ENCODE measurements around the gene OBI1.

The OBI1 gene

DNA sequence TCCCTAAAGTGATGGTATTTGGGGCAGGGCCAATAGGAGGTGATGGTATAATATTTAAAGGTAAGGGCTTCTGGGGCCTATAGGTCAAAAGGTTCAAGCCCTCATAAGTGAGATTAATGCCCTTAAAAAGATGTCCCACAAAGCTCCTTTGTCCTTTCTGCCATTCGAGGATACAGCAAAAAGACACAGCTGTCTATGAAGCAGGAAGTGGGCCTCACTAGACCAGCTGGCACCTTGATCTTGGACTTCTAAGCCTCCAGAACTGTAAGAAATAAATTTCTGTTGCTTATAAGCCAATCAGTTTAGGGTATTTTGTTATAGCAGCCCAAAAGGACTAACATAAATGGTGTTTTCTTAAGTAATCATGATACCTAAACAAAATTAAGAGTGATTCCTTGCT lies 28.4 kb downstream of the OBI1 start:
- Histone ChIP-seq H3K4me3 (ENCODE audit: low read depth, low read length, poor library complexity, severe bottlenecking) (no peak overlapping the region), H3K9ac (ENCODE audit: low read length) (no peak overlapping the region), H2AFZ (ENCODE audit: low read length) (no peak overlapping the region), H3F3A (ENCODE audit: insufficient read depth, low read length) (no peaks in the 10 kb centered on the region), H3K27ac (ENCODE audit: low read depth, low read length, poor library complexity, severe bottlenecking) (no peak overlapping the region), H3K79me2 (ENCODE audit: insufficient read depth, low read length) (no peaks in the 10 kb centered on the region), H3K4me1 (ENCODE audit: insufficient read depth, low read length, severe bottlenecking) (no peaks in the 10 kb centered on the region), H3K9me2 (ENCODE audit: low read depth, low read length) (no peaks in the 10 kb centered on the region), H3K27me3 (ENCODE audit: insufficient read depth, low read length) (no peaks in the 10 kb centered on the region), H3K36me3 (ENCODE audit: insufficient read depth, low read length) (peaks cover 92% of the 10 kb centered on the region), H3K4me2 (ENCODE audit: low read length) (no peak overlapping the region), H4K20me1 (ENCODE audit: insufficient read depth, low read length) (no peaks in the 10 kb centered on the region), H3K9me3 (ENCODE audit: low read length) (no peaks in the 10 kb centered on the region)
- TF ChIP-seq EZH2 (IDR thresholded peaks at IDR 0.05; ENCODE audit: borderline replicate concordance, low read length) = no peak
- TF ChIP-seq, protein P1, sequence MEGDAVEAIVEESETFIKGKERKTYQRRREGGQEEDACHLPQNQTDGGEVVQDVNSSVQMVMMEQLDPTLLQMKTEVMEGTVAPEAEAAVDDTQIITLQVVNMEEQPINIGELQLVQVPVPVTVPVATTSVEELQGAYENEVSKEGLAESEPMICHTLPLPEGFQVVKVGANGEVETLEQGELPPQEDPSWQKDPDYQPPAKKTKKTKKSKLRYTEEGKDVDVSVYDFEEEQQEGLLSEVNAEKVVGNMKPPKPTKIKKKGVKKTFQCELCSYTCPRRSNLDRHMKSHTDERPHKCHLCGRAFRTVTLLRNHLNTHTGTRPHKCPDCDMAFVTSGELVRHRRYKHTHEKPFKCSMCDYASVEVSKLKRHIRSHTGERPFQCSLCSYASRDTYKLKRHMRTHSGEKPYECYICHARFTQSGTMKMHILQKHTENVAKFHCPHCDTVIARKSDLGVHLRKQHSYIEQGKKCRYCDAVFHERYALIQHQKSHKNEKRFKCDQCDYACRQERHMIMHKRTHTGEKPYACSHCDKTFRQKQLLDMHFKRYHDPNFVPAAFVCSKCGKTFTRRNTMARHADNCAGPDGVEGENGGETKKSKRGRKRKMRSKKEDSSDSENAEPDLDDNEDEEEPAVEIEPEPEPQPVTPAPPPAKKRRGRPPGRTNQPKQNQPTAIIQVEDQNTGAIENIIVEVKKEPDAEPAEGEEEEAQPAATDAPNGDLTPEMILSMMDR (IDR thresholded peaks at IDR 0.05; ENCODE audit: low read length) = no peak

DNA sequence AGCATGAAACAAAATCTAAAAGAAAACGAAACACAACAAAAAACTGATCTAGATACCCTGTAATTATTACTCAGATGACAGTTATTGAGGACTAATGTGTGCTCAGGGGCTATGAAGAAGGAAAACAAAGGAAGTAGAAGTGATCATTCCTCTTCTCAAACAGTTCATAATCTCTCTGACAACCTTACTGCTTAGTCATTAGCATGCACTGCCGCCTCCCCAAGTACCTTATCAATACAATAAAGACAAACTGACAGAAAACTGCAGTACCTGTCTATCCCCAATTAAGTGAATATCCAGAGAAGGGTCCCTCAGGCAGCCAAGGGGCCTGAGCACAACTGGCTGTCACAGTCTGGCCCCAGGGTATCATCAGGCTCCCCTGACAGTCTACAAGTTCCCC lies 33.6 kb downstream of the OBI1 start:
- no peak overlapping the region for H2AFZ ChIP-seq (ENCODE audit: low read length)
- H3K79me2 ChIP-seq (ENCODE audit: insufficient read depth, low read length) = no peaks in the 10 kb centered on the region
- H3K9me3 ChIP-seq (ENCODE audit: low read length) = no peaks in the 10 kb centered on the region
- H3K9me2 ChIP-seq (ENCODE audit: low read depth, low read length) = no peaks in the 10 kb centered on the region
- H3K4me3 ChIP-seq (ENCODE audit: low read depth, low read length, poor library complexity, severe bottlenecking) = no peak overlapping the region
- H3K27ac ChIP-seq (ENCODE audit: low read depth, low read length, poor library complexity, severe bottlenecking) = no peak overlapping the region
- H4K20me1 ChIP-seq (ENCODE audit: insufficient read depth, low read length) = no peaks in the 10 kb centered on the region
- no peaks in the 10 kb centered on the region for H3F3A ChIP-seq (ENCODE audit: insufficient read depth, low read length)
- no peaks in the 10 kb centered on the region for H3K27me3 ChIP-seq (ENCODE audit: insufficient read depth, low read length)
- no peak for TF ChIP-seq EZH2 (IDR thresholded peaks at IDR 0.05; ENCODE audit: borderline replicate concordance, low read length)
- TF ChIP-seq, protein P1 (IDR thresholded peaks at IDR 0.05; ENCODE audit: low read length) = no peak
- peaks cover 80% of the 10 kb centered on the region for H3K36me3 ChIP-seq (ENCODE audit: insufficient read depth, low read length)
- no peak overlapping the region for H3K9ac ChIP-seq (ENCODE audit: low read length)
- H3K4me1 ChIP-seq (ENCODE audit: insufficient read depth, low read length, severe bottlenecking) = no peaks in the 10 kb centered on the region
- H3K4me2 ChIP-seq (ENCODE audit: low read length) = no peak overlapping the region

DNA sequence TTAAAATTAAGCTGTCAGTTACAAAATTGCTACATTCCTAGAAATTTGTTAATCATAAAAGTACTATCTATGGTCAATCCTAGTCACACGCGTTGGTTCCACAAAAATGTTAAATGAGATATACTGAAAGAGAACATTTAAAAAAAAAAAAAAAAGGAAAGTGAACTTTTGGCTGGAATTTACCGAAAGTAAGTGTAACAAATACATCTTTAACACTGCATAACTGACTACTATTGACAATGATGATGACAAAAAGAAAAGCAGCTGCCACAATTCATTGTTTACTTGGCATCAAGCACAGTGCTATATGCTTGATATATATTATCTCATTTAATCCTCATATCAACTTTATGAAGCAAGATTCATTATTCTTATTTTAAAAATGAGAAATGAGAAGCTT lies 35.8 kb downstream of the OBI1 start:
- Histone ChIP-seq H3K27me3 (ENCODE audit: insufficient read depth, low read length) (no peaks in the 10 kb centered on the region), H2AFZ (ENCODE audit: low read length) (no peak overlapping the region), H3K36me3 (ENCODE audit: insufficient read depth, low read length) (peaks cover 59% of the 10 kb centered on the region), H3F3A (ENCODE audit: insufficient read depth, low read length) (no peaks in the 10 kb centered on the region), H3K4me3 (ENCODE audit: low read depth, low read length, poor library complexity, severe bottlenecking) (no peak overlapping the region), H3K9ac (ENCODE audit: low read length) (no peak overlapping the region), H3K9me2 (ENCODE audit: low read depth, low read length) (no peaks in the 10 kb centered on the region), H3K9me3 (ENCODE audit: low read length) (no peaks in the 10 kb centered on the region), H4K20me1 (ENCODE audit: insufficient read depth, low read length) (no peaks in the 10 kb centered on the region), H3K4me2 (ENCODE audit: low read length) (no peak overlapping the region), H3K27ac (ENCODE audit: low read depth, low read length, poor library complexity, severe bottlenecking) (no peak overlapping the region), H3K4me1 (ENCODE audit: insufficient read depth, low read length, severe bottlenecking) (no peaks in the 10 kb centered on the region), H3K79me2 (ENCODE audit: insufficient read depth, low read length) (no peaks in the 10 kb centered on the region)
- TF ChIP-seq, protein P1 (IDR thresholded peaks at IDR 0.05; ENCODE audit: low read length) = no peak
- no peak for TF ChIP-seq EZH2 (IDR thresholded peaks at IDR 0.05; ENCODE audit: borderline replicate concordance, low read length)
